ENCODE results near the gene CYFIP1. TPM values are rescaled to one million over a fixed set of nuclear protein-coding genes. Genes with fewer than 3 reads are reported as not detected.

CYFIP1 gene
- polyA plus RNA-seq, 3 donors = 47.1 to 85.5 (median 63.8) TPM

DNA sequence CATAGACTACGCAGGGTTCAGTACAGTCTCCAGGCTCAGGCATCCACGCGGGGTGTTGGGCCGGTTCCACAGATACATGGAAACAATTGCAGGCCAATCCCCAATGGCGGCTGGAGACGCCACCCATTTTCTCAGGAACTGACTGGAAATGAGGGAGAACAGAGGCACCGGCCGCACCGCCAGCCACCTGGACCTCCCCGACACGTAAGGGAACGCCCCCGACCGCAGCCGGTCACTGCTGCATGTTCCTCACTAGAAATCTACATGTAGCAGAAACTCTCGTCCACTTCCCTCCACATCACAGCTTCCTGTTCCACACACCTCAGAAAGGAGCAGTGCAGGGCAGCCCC, 29.2 kb downstream of the CYFIP1 start:
- peaks cover 74% of the 10 kb centered on the region for H3K79me2 ChIP-seq (ENCODE audit: insufficient read depth, low read length)
- no peaks in the 10 kb centered on the region for H3K9me3 Mint-ChIP-seq
- H3K4me1 ChIP-seq (ENCODE audit: control insufficient read depth in 1 of 2, insufficient read depth in 2 of 2, low read length in 2 of 2) = peaks cover 17 to 26% of the 10 kb centered on the region in 2 donors
- no peak overlapping the region for H3K27ac ChIP-seq (ENCODE audit: low read depth in 1 of 2, low read length in 2 of 2)
- H3K27ac Mint-ChIP-seq = no peak overlapping the region
- no peak overlapping the region for H3K4me2 ChIP-seq (replicated peaks; ENCODE audit: extremely low read depth, low read length, poor library complexity, severe bottlenecking)
- DNase-seq = no peak
- H3K27me3 Mint-ChIP-seq (ENCODE audit: low read depth in 3 of 3) = peaks cover 0 to 3% (median 1%) of the 10 kb centered on the region in 3 donors
- 92% methylated on average over 16 of the region's 16 CpGs for WGBS (ENCODE audit: insufficient coverage)
- TF ChIP-seq, protein P1, sequence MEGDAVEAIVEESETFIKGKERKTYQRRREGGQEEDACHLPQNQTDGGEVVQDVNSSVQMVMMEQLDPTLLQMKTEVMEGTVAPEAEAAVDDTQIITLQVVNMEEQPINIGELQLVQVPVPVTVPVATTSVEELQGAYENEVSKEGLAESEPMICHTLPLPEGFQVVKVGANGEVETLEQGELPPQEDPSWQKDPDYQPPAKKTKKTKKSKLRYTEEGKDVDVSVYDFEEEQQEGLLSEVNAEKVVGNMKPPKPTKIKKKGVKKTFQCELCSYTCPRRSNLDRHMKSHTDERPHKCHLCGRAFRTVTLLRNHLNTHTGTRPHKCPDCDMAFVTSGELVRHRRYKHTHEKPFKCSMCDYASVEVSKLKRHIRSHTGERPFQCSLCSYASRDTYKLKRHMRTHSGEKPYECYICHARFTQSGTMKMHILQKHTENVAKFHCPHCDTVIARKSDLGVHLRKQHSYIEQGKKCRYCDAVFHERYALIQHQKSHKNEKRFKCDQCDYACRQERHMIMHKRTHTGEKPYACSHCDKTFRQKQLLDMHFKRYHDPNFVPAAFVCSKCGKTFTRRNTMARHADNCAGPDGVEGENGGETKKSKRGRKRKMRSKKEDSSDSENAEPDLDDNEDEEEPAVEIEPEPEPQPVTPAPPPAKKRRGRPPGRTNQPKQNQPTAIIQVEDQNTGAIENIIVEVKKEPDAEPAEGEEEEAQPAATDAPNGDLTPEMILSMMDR (IDR thresholded peaks at IDR 0.05) = no peak
- no peak overlapping the region for H3K4me3 Mint-ChIP-seq
- no peak overlapping the region for H2AFZ ChIP-seq (ENCODE audit: insufficient read depth, low read depth, low read length, poor library complexity, severe bottlenecking)
- no peaks in the 10 kb centered on the region for H3K9me3 ChIP-seq (replicated peaks in 1 of 2; ENCODE audit: control insufficient read depth in 1 of 2, insufficient read depth in 1 of 2, low read length in 2 of 2)
- no peaks in the 10 kb centered on the region for H3K27me3 ChIP-seq (ENCODE audit: control insufficient read depth in 2 of 2, insufficient read depth in 2 of 2, low read length in 2 of 2)
- no peak overlapping the region for H3K9ac ChIP-seq (ENCODE audit: insufficient read depth, low read length, poor library complexity, severe bottlenecking)
- intact Hi-C loops (cut with micrococcal nuclease) = no loop called here
- no peak overlapping the region for H3K4me3 ChIP-seq (replicated peaks in 1 of 3; ENCODE audit: low read depth in 2 of 3, low read length in 3 of 3)
- H3K36me3 Mint-ChIP-seq = peaks cover 12 to 23% of the 10 kb centered on the region in 2 donors
- H4K20me1 ChIP-seq (ENCODE audit: insufficient read depth, low read length) = peaks cover 99% of the 10 kb centered on the region
- peaks cover 38% of the 10 kb centered on the region for H3K4me1 Mint-ChIP-seq
- H3K36me3 ChIP-seq (replicated peaks in 1 of 2; ENCODE audit: control insufficient read depth in 1 of 2, insufficient read depth in 2 of 2, low read length in 2 of 2) = peaks cover 0 to 16% of the 10 kb centered on the region in 2 donors

DNA sequence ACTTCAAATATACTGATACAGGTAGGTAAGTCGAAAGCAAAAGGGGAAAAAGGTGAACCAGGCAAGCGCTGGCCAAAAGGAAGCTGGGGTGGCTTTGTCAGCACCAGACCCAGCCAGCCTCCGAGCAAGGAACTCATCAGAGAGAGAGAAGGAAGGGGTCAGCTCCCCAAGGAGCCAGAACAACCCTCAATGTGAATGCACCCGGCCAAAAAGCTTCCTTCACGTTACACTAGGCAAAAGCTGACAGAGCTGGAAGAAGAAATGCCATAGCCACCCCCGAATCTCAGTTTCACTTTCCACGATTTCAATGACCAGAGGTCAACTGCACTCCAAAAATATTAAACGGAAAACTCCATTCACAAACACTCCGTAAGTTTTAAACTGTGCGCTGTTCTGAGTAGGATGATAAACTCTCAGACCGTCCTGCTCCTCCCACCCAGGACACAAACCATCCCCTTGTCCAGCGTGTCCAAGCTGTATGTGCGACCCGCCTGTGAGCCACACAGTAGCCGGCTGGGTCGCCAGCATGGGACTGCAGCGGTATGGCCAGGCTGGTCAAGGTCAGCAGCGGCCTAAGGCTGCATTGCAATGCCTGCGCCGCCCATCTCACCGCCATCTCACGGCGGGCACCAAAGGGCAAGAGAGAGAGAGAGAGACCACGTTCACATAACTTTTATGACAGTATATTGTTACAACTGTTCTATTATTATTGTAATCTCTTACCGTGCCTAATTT, 29.7 kb downstream of the CYFIP1 start:
- Mint-ChIP-seq H3K4me3 (no peak overlapping the region), H3K36me3 (peaks cover 13 to 28% of the 10 kb centered on the region in 2 donors), H3K27ac (peak overlapping the region in 1 of 7 donors; percentile 46), H3K9me3 (no peaks in the 10 kb centered on the region), H3K4me1 (peaks cover 32% of the 10 kb centered on the region), H3K27me3 (ENCODE audit: low read depth in 3 of 3) (peaks cover 0 to 1% (median 1%) of the 10 kb centered on the region in 3 donors)
- H3K27ac ChIP-seq (ENCODE audit: low read depth in 1 of 2, low read length in 2 of 2) = no peak overlapping the region
- no peak for DNase-seq
- H3K4me1 ChIP-seq (ENCODE audit: control insufficient read depth in 1 of 2, insufficient read depth in 2 of 2, low read length in 2 of 2) = peaks cover 11 to 20% of the 10 kb centered on the region in 2 donors
- WGBS (ENCODE audit: insufficient coverage) = 85% methylated on average over 8 of the region's 25 CpGs
- H3K9me3 ChIP-seq (replicated peaks in 1 of 2; ENCODE audit: control insufficient read depth in 1 of 2, insufficient read depth in 1 of 2, low read length in 2 of 2) = no peaks in the 10 kb centered on the region
- H3K4me3 ChIP-seq (replicated peaks in 1 of 3; ENCODE audit: low read depth in 2 of 3, low read length in 3 of 3) = no peak overlapping the region
- intact Hi-C loops (cut with micrococcal nuclease) = no loop called here
- H3K27me3 ChIP-seq (ENCODE audit: control insufficient read depth in 2 of 2, insufficient read depth in 2 of 2, low read length in 2 of 2) = no peaks in the 10 kb centered on the region
- peaks cover 95% of the 10 kb centered on the region for H4K20me1 ChIP-seq (ENCODE audit: insufficient read depth, low read length)
- no peak overlapping the region for H3K4me2 ChIP-seq (replicated peaks; ENCODE audit: extremely low read depth, low read length, poor library complexity, severe bottlenecking)
- H3K79me2 ChIP-seq (ENCODE audit: insufficient read depth, low read length) = peaks cover 68% of the 10 kb centered on the region
- peaks cover 0 to 21% of the 10 kb centered on the region in 2 donors for H3K36me3 ChIP-seq (replicated peaks in 1 of 2; ENCODE audit: control insufficient read depth in 1 of 2, insufficient read depth in 2 of 2, low read length in 2 of 2)
- TF ChIP-seq, protein P1 (IDR thresholded peaks at IDR 0.05) = no peak
- no peak overlapping the region for H3K9ac ChIP-seq (ENCODE audit: insufficient read depth, low read length, poor library complexity, severe bottlenecking)
- no peak overlapping the region for H2AFZ ChIP-seq (ENCODE audit: insufficient read depth, low read depth, low read length, poor library complexity, severe bottlenecking)
